Measurements from ENCODE around the gene ERICH4. TPM values are rescaled to one million over a fixed set of nuclear protein-coding genes. Genes with fewer than 3 reads are reported as not detected.

The ERICH4 gene
- total and polyA plus RNA-seq, 9 of the 15 experiments (the other 6 are each of a cell fraction or from before 2014, with no cell fraction given): not detected

DNA sequence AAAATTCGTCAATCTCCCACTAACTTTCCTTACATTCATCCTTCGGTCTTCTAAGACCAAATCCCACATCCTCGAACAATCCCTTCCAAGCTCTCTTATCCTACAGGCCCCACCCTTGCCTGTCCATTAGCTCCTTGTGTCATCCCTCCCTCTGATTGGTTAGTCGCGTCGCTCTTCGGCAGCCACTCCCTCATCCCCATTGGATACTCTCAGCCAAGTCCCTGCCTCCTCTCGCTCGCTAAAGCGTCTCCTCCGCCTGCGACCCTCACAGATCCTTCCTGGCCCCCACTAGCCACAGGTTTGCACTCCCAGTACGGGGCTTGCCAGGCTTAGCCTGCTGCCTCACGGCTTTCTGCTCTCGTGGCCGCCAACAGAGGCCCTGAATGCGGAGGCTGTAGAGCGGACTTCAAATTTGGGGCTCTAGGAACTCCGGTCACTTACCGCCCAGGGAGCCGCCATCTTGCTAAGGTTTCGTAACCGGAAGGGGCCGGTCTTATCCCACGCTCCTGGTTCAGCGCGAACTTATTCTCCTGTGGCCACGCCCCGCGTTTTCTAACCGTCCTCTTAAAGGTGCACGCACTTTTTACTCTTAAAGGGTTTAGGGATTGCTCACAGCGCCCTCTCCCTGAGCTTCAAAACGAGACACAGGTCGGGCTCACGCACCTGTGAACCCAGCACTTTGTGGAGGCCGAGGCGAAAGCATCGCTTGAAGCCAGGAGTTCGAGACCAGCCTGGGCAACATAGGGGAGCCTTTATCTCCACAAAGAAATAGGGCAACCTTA lies 3.3 kb upstream of the ERICH4 start, which contains the start of gene DMAC2 (continued):
- TF ChIP-seq, protein P1, sequence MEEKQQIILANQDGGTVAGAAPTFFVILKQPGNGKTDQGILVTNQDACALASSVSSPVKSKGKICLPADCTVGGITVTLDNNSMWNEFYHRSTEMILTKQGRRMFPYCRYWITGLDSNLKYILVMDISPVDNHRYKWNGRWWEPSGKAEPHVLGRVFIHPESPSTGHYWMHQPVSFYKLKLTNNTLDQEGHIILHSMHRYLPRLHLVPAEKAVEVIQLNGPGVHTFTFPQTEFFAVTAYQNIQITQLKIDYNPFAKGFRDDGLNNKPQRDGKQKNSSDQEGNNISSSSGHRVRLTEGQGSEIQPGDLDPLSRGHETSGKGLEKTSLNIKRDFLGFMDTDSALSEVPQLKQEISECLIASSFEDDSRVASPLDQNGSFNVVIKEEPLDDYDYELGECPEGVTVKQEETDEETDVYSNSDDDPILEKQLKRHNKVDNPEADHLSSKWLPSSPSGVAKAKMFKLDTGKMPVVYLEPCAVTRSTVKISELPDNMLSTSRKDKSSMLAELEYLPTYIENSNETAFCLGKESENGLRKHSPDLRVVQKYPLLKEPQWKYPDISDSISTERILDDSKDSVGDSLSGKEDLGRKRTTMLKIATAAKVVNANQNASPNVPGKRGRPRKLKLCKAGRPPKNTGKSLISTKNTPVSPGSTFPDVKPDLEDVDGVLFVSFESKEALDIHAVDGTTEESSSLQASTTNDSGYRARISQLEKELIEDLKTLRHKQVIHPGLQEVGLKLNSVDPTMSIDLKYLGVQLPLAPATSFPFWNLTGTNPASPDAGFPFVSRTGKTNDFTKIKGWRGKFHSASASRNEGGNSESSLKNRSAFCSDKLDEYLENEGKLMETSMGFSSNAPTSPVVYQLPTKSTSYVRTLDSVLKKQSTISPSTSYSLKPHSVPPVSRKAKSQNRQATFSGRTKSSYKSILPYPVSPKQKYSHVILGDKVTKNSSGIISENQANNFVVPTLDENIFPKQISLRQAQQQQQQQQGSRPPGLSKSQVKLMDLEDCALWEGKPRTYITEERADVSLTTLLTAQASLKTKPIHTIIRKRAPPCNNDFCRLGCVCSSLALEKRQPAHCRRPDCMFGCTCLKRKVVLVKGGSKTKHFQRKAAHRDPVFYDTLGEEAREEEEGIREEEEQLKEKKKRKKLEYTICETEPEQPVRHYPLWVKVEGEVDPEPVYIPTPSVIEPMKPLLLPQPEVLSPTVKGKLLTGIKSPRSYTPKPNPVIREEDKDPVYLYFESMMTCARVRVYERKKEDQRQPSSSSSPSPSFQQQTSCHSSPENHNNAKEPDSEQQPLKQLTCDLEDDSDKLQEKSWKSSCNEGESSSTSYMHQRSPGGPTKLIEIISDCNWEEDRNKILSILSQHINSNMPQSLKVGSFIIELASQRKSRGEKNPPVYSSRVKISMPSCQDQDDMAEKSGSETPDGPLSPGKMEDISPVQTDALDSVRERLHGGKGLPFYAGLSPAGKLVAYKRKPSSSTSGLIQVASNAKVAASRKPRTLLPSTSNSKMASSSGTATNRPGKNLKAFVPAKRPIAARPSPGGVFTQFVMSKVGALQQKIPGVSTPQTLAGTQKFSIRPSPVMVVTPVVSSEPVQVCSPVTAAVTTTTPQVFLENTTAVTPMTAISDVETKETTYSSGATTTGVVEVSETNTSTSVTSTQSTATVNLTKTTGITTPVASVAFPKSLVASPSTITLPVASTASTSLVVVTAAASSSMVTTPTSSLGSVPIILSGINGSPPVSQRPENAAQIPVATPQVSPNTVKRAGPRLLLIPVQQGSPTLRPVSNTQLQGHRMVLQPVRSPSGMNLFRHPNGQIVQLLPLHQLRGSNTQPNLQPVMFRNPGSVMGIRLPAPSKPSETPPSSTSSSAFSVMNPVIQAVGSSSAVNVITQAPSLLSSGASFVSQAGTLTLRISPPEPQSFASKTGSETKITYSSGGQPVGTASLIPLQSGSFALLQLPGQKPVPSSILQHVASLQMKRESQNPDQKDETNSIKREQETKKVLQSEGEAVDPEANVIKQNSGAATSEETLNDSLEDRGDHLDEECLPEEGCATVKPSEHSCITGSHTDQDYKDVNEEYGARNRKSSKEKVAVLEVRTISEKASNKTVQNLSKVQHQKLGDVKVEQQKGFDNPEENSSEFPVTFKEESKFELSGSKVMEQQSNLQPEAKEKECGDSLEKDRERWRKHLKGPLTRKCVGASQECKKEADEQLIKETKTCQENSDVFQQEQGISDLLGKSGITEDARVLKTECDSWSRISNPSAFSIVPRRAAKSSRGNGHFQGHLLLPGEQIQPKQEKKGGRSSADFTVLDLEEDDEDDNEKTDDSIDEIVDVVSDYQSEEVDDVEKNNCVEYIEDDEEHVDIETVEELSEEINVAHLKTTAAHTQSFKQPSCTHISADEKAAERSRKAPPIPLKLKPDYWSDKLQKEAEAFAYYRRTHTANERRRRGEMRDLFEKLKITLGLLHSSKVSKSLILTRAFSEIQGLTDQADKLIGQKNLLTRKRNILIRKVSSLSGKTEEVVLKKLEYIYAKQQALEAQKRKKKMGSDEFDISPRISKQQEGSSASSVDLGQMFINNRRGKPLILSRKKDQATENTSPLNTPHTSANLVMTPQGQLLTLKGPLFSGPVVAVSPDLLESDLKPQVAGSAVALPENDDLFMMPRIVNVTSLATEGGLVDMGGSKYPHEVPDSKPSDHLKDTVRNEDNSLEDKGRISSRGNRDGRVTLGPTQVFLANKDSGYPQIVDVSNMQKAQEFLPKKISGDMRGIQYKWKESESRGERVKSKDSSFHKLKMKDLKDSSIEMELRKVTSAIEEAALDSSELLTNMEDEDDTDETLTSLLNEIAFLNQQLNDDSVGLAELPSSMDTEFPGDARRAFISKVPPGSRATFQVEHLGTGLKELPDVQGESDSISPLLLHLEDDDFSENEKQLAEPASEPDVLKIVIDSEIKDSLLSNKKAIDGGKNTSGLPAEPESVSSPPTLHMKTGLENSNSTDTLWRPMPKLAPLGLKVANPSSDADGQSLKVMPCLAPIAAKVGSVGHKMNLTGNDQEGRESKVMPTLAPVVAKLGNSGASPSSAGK (IDR thresholded peaks at IDR 0.05): peak; percentile 46; the same call in 1 of the 2 replicates
- TF ChIP-seq, protein P2, sequence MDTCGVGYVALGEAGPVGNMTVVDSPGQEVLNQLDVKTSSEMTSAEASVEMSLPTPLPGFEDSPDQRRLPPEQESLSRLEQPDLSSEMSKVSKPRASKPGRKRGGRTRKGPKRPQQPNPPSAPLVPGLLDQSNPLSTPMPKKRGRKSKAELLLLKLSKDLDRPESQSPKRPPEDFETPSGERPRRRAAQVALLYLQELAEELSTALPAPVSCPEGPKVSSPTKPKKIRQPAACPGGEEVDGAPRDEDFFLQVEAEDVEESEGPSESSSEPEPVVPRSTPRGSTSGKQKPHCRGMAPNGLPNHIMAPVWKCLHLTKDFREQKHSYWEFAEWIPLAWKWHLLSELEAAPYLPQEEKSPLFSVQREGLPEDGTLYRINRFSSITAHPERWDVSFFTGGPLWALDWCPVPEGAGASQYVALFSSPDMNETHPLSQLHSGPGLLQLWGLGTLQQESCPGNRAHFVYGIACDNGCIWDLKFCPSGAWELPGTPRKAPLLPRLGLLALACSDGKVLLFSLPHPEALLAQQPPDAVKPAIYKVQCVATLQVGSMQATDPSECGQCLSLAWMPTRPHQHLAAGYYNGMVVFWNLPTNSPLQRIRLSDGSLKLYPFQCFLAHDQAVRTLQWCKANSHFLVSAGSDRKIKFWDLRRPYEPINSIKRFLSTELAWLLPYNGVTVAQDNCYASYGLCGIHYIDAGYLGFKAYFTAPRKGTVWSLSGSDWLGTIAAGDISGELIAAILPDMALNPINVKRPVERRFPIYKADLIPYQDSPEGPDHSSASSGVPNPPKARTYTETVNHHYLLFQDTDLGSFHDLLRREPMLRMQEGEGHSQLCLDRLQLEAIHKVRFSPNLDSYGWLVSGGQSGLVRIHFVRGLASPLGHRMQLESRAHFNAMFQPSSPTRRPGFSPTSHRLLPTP (IDR thresholded peaks at IDR 0.05; ENCODE audit: borderline replicate concordance, extremely low read depth, insufficient read length): peak; percentile 79
- peak; percentile 76; the same call in 1 of the 2 replicates for TF ChIP-seq TOE1 (IDR thresholded peaks at IDR 0.05; ENCODE audit: borderline replicate concordance)
- TF ChIP-seq TOE1 (CRISPR knock-in tag; IDR thresholded peaks at IDR 0.05; ENCODE audit: borderline replicate concordance, low read depth): no peak
- no peak for TF ChIP-seq POU5F1 (IDR thresholded peaks at IDR 0.05; ENCODE audit: borderline replicate concordance, low read depth, low read length, partially characterized antibody)
- TF ChIP-seq TCFL5 (CRISPR knock-in tag; conservative IDR thresholded peaks at IDR 0.05): no peak
- TF ChIP-seq, protein P3, sequence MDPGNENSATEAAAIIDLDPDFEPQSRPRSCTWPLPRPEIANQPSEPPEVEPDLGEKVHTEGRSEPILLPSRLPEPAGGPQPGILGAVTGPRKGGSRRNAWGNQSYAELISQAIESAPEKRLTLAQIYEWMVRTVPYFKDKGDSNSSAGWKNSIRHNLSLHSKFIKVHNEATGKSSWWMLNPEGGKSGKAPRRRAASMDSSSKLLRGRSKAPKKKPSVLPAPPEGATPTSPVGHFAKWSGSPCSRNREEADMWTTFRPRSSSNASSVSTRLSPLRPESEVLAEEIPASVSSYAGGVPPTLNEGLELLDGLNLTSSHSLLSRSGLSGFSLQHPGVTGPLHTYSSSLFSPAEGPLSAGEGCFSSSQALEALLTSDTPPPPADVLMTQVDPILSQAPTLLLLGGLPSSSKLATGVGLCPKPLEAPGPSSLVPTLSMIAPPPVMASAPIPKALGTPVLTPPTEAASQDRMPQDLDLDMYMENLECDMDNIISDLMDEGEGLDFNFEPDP (CRISPR knock-in tag; IDR thresholded peaks at IDR 0.05): no peak
